SHP77 treated with DMSO at 0.1 percent for 48 hours (cell line): ENCODE results near the gene ANKMY1.

ENCODE experiments used
- DNase-seq: peaks from one replicate; lab custom pipeline; 2025; lab: John Stamatoyannopoulos, UW

Gene ANKMY1

DNA sequence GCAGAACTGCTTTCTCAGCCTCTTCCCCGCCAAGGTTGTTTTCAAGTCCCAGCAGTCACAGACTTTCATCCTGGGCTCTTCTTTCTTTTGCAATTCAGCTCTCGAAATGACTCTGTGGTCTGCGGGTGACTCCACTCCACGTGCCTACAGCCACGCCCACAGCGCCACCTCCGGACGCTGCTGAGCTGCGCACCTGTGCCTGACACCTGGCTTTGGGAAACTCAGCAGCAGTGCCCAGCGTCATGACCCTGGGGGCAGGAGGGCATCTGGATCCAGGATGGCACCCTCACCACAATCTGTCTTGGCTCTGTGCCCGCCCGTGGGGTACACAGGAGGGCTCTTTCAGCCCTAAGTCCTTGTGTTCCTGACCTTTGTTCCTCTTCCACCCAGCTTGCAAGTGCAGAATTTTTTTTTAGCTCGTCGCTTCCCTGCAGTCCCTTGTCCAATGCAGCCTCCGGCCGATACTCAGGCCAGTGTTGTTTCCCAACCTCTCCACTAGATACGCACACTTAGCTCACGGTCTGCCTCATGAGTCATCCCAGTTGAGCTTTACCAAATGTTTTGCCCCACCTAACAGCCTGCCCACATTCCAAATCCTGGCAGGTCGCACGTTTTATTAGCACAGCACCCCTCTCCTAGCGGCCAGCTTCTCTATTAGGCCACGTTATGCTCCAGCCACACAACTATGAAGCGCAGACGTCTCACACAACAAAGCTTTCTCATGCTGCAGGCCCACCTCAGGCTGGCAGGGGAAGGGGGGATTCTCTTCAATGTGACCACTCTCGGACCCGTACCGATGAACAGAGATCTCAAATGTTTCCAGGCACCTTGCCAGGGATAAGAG is 22.2 kb upstream of the ANKMY1 start:
- DNase-seq, result no peak

DNA sequence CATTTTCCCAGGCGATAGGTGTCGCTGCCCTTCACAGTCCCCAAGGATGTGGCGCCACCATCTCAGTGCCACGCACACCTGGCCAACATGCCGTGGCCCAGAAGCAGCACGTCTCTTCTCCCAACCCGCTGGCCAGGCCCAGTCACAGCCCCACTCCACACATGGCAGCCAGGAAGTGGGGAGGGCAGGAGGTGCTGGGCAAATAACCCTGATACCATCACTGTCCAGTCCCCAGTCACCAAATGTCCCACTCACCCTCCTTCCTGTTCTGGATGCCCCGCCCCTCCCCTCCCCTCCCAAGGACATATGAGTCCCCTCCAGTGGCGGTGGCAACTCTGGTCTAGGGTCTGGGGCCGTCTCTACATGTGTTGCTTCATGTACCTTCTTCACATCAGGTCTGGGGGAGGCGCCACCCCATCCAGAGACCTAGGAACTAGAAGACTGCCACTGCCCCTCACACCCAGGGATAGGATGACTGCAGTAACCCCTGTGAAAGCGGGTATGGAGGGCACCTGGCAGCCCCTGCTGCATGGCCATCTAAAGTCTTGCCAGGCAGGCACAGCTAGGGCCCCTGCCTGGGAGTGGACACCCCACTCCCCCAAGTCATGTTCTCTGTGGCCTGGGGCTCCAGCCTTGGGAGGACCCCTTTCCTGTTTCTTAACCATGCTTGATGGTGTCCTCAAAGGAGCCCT is 21.4 kb upstream of the ANKMY1 start:
- DNase-seq, result no peak

GRCh38 chr2:240578488-240578887 is 20.7 kb upstream of the ANKMY1 start:
- DNase-seq, result no peak

DNA sequence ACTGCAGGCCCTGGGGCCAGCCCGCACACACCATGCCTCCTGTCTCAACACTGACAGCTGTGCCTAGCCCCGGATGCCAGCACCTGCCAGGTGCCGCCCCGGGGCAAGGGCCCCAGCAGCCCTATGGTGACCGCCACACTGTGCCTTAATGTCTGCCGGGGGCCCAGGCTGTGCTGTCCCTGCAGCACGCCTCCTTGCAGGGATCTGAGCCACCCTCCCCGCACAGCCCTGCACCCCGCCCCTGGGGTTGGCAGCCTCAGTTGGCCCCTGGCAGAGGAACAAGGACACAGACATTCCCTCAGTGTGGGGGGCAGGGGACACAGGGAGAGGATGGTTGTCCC is 20.3 kb upstream of the ANKMY1 start:
- no peak for DNase-seq

- DNase-seq, result no peak
These were observed 19.7 kb upstream of the ANKMY1 start for GRCh38 chr2:240577281-240578109.

DNA sequence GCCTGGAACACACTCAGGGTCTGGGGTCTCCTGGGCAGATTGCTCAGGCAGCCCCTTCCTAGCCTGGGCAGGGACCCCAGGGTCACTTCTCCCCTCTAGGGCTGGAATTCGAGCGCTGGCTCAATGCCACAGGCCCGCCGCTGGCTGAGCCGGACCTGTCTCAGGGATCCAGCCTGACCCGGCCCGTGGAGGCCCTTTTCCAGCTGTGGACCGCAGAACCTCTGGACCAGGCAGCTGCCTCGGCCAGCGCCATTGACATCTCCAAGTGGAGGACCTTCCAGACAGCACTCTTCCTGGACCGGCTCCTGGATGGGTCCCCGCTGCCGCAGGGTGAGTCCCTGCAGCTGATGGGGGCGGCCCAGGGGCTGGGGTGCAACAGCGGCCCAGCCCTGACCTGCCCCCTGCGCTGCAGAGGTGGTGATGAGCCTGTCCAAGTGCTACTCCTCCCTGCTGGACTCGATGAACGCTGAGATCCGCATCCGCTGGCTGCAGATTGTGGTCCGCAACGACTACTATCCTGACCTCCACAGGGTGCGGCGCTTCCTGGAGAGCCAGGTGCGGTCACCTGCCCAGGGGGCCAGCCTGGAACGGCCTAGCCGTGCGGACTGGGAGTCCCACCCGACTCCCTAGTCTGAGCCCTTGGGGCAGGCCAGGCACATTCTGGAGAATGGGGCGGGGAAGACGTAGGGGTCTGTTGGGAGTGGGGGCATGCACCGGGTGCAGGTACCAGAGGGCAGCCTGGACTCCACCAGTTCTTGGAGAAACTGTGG is 18.8 kb upstream of the ANKMY1 start:
- no peak for DNase-seq

DNA sequence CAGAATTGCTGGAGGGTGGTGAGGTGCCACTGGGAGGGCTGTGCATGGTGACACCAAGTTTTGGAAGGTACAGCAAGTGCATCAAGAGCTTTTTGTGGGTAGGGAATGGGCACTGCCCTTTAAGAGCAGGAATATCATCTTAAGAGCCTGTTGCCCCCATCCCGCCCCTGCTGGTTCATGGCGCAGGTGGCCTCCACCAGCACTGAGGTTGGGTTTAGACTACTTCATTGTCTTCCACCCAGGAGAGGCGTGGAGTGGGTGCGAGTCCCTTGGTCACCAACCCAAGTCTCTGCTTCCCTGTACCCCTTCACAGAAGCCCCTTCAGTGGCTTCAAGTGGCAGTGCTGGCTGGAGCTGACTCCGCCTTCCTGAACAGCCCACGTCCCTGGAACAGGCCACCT is 18.2 kb upstream of the ANKMY1 start:
- no peak for DNase-seq

- no peak for DNase-seq
These were observed 17.5 kb upstream of the ANKMY1 start for GRCh38 chr2:240575101-240575965.

GRCh38 chr2:240574386-240575100 is 16.8 kb upstream of the ANKMY1 start:
- no peak for DNase-seq

GRCh38 chr2:240573516-240574385 is 16.0 kb upstream of the ANKMY1 start:
- DNase-seq, result no peak

DNA sequence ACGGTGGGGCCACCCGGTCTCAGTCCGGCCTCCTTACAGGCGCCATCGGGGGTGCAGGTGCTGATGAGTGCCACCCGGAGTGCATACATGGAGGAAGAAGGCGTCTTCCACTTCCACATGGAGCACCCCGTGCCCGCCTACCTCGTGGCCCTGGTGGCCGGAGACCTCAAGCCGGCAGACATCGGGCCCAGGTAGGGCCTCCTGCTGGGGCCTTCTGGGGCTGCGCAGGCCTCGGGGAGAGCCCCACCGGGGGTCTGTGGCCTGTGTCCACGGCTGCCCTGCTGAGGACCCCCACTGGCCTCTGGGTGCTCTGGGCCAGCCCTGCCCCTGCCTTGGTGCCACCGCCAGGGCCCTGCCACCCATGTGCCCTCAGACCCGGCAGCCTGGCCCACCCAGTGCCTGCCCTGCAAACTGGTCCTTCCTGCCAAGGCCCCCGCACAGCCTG is 15.3 kb upstream of the ANKMY1 start:
- DNase-seq, result no peak

DNA sequence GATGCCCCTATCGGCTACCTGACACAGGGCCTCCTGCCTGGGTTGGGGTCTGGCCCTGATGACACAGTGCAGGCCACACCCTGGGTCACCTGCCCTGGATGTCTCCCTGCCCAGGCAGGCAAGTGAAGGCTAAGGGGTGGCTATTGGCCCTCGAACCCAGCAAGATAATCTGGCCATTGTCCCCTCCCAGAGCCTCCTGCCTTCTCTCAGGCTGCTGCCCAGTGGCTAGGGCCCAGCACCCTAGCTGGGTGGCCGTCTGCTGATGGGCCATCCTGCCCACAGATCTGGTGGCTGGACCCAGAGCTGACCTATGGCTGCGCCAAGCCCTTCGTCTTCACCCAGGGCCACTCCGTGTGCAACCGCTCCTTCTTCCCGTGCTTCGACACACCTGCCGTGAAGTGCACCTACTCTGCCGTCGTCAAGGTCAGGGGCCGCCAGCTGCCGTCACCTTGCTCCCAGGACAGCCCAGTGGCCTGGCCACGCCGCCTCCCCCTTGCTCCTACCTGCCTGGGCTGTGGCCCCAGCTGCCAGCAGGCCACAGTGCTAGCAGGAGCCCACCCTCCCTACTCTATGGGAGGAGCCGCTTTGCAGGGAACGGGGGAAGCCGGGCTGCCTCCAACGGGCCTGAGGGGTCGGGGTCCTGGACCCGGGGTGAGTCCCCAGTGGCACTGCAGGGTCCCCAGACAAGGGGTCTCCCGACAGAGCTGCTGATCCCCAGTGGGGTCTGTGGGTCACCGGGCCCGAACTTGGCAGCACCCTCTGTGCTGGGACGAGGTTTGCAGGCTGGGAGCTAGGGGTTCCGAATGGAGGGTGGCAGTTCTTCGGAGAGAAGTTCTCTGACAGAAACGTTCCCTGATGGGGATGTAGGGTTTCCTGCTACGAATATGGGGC is 14.6 kb upstream of the ANKMY1 start:
- no peak for DNase-seq

GRCh38 chr2:240571314-240571973 is 13.7 kb upstream of the ANKMY1 start:
- no peak for DNase-seq

- no peak for DNase-seq
These were observed 12.9 kb upstream of the ANKMY1 start for GRCh38 chr2:240570531-240571313.

- no peak for DNase-seq
These were observed 12.3 kb upstream of the ANKMY1 start for GRCh38 chr2:240569998-240570530.

GRCh38 chr2:240569523-240569997 is 11.8 kb upstream of the ANKMY1 start:
- no peak for DNase-seq
